Fibroblast of lung (primary cell): ENCODE results near the gene INAFM1. TPM values are rescaled to one million over a fixed set of nuclear protein-coding genes. Genes with fewer than 3 reads are reported as not detected.
A peak's percentile ranks its signal among the peaks of the same experiment; 100 is the strongest.

Source experiments
- DNase-seq, 2 donors: peaks; one replicate each; pipeline versions ENCODE4 v3.0.0 to v3.0.0-alpha.2; 2010; ENCODE audit warnings: low read depth in 2 of 2
- H2AFZ ChIP-seq: 2 replicates; pipeline ENCODE4 v1.5.1; 2012; ENCODE audit warnings: low read length, control low read depth, inconsistent platforms
- H3K27ac ChIP-seq: 2 replicates; pipeline ENCODE4 v1.5.1; 2011; ENCODE audit warnings: low read length, control low read depth; ENCODE audit not compliant: insufficient read depth
- H3K27me3 ChIP-seq: 2 replicates; pipeline ENCODE4 v1.5.1; 2011; ENCODE audit warnings: mild to moderate bottlenecking, low read length; ENCODE audit not compliant: control insufficient read depth, insufficient read depth
- H3K36me3 ChIP-seq: 2 replicates; pipeline ENCODE4 v1.5.1; 2011; ENCODE audit warnings: low read length; ENCODE audit not compliant: control insufficient read depth, insufficient read depth
- H3K4me1 ChIP-seq: 2 replicates; pipeline ENCODE4 v1.5.1; 2011; ENCODE audit warnings: low read length; ENCODE audit not compliant: control insufficient read depth, insufficient read depth; ENCODE audit errors: extremely low read depth
- H3K4me2 ChIP-seq: 2 replicates; pipeline ENCODE4 v1.5.1; 2011; ENCODE audit warnings: low read length, control low read depth; ENCODE audit not compliant: insufficient read depth; ENCODE audit errors: extremely low read depth
- H3K4me3 ChIP-seq, 4 experiments: fragments of 200-600 bp in 1 of 4; sonication (generic) in 1 of 4; replicated peaks in 1 of 4; 2 replicates each; pipeline ENCODE4 v1.5.1; 2011 to 2016; ENCODE audit warnings: low read length in 4 of 4, low read depth in 3 of 4, mild to moderate bottlenecking in 3 of 4, control low read depth in 2 of 4, inconsistent platforms in 1 of 4, mixed read lengths in 1 of 4; ENCODE audit not compliant: insufficient read depth in 1 of 4; ENCODE audit errors: control extremely low read depth in 1 of 4
- H3K79me2 ChIP-seq: 2 replicates; pipeline ENCODE4 v1.5.1; 2012; ENCODE audit warnings: mild to moderate bottlenecking, low read length, inconsistent platforms; ENCODE audit not compliant: control insufficient read depth, insufficient read depth
- H3K9ac ChIP-seq: 2 replicates; pipeline ENCODE4 v1.5.1; 2011; ENCODE audit warnings: mild to moderate bottlenecking, low read length, control low read depth; ENCODE audit not compliant: insufficient read depth
- H3K9me3 ChIP-seq: 2 replicates; pipeline ENCODE4 v1.5.1; 2012; ENCODE audit warnings: low read depth, low read length; ENCODE audit not compliant: control insufficient read depth, insufficient read depth
- H4K20me1 ChIP-seq: 2 replicates; pipeline ENCODE4 v1.5.1; 2011; ENCODE audit warnings: low read length; ENCODE audit not compliant: control insufficient read depth, insufficient read depth; ENCODE audit errors: extremely low read depth
- EZH2 ChIP-seq: IDR thresholded peaks from 2 replicates; pipeline ENCODE4 v1.5.1; 2012; ENCODE audit warnings: low read length, control low read depth, mild to moderate bottlenecking; ENCODE audit errors: missing control alignments
- polyA plus RNA-seq, 2 donors: library from polyadenylated mRNA; depleted of rRNA in 1 of 2; stranded (reverse) in 1 of 2; unstranded in 1 of 2; fragments of >200 nt; gene quantifications; 2 replicates each; pipeline ENCODE4 v1.2.1, GENCODE V29; 2011 to 2012; ENCODE audit warnings: missing spikeins in 1 of 2
- total RNA-seq: library from RNA; depleted of rRNA; stranded (reverse); fragments of >200 nt; gene quantifications from 2 replicates; pipeline ENCODE4 v1.2.1, GENCODE V29; 2014
- TF ChIP-seq, protein P1 (sequence below), 2 donors: IDR thresholded peaks in 1 of 2; conservative IDR thresholded peaks in 1 of 2; 1 replicate in 1 of 2; 2 replicates in 1 of 2; pipeline ENCODE4 v1.5.1; 2011 to 2012; ENCODE audit warnings: low read length in 2 of 2, control low read depth in 1 of 2, inconsistent platforms in 1 of 2, low read depth in 1 of 2, mild to moderate bottlenecking in 1 of 2

Gene INAFM1
- total and polyA plus RNA-seq, 2 donors (not counting 1 experiment from before 2014, with no cell fraction given) = 2.0 to 3.6 TPM

DNA sequence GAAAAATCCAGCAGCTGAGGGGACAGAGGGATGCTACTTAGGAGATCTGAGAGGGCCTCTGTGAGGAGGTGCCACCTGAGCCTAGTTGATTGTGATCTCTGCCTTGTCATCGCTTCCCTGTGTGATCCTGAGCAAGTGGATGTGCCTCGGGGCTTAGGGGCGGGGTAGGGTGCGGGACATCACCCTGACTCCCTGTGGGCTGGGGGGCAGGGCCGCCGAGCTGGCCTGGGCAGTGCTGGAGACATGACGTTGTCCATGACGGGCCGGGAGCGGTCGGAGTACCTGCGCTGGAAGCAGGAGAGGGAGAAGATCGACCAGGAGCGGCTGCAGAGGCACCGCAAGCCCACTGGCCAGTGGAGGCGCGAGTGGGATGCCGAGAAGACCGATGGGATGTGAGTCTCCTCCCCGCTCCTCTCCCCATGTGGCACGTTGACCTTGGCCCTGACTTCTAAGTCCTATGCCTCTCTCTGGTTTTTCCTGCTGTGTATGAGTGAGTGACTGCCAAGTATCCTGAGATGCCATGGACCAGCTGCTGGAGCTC is 8.2 kb upstream of the INAFM1 start:
- H3K9me3 ChIP-seq = no peaks in the 10 kb centered on the region
- DNase-seq = peak in 1 of 2 donors; percentile 32
- H3K4me2 ChIP-seq = no peak overlapping the region
- peaks cover 16% of the 10 kb centered on the region for H3K36me3 ChIP-seq
- no peaks in the 10 kb centered on the region for H3K4me1 ChIP-seq
- H3K4me3 ChIP-seq = no peak overlapping the region
- no peak for TF ChIP-seq EZH2
- TF ChIP-seq, protein P1, sequence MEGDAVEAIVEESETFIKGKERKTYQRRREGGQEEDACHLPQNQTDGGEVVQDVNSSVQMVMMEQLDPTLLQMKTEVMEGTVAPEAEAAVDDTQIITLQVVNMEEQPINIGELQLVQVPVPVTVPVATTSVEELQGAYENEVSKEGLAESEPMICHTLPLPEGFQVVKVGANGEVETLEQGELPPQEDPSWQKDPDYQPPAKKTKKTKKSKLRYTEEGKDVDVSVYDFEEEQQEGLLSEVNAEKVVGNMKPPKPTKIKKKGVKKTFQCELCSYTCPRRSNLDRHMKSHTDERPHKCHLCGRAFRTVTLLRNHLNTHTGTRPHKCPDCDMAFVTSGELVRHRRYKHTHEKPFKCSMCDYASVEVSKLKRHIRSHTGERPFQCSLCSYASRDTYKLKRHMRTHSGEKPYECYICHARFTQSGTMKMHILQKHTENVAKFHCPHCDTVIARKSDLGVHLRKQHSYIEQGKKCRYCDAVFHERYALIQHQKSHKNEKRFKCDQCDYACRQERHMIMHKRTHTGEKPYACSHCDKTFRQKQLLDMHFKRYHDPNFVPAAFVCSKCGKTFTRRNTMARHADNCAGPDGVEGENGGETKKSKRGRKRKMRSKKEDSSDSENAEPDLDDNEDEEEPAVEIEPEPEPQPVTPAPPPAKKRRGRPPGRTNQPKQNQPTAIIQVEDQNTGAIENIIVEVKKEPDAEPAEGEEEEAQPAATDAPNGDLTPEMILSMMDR (conservative IDR thresholded peaks at IDR 0.05 in 1 of 2, IDR thresholded peaks at IDR 0.05 in 1 of 2; ENCODE audit: low read depth in 1 of 2, low read length in 2 of 2) = no peak
- H4K20me1 ChIP-seq = no peaks in the 10 kb centered on the region
- H3K27ac ChIP-seq = no peak overlapping the region
- H2AFZ ChIP-seq = no peak overlapping the region
- H3K27me3 ChIP-seq = no peaks in the 10 kb centered on the region
- H3K9ac ChIP-seq = no peak overlapping the region
- H3K79me2 ChIP-seq = no peaks in the 10 kb centered on the region

DNA sequence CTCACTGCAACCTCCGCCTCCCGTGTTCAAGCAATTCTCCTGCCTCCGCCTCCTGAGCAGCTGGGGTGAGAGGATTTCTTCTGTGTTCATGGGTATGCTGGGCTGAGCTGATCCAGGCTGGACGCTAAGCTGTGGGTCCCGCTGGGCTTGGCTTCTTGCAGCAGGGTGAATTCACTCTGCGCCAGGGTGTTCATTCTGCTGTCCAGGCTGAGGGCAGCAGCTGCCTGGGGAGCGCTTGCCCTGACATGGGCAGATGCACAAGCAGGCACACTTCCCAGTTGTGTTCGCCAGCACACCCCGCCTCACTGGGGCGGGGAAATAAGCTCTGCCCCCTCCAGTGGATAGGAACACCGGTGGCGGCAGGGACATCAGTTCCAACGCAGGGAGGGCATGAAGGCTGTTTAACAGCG is 7.3 kb upstream of the INAFM1 start:
- Histone ChIP-seq H3K36me3 (peaks cover 16% of the 10 kb centered on the region), H3K4me3 (no peak overlapping the region), H3K4me1 (no peaks in the 10 kb centered on the region), H3K27ac (no peak overlapping the region), H3K27me3 (no peaks in the 10 kb centered on the region), H2AFZ (no peak overlapping the region), H4K20me1 (no peaks in the 10 kb centered on the region), H3K4me2 (no peak overlapping the region), H3K9me3 (no peaks in the 10 kb centered on the region), H3K9ac (no peak overlapping the region), H3K79me2 (no peaks in the 10 kb centered on the region)
- TF ChIP-seq, protein P1 (conservative IDR thresholded peaks at IDR 0.05 in 1 of 2, IDR thresholded peaks at IDR 0.05 in 1 of 2; ENCODE audit: low read depth in 1 of 2, low read length in 2 of 2) = no peak
- no peak for TF ChIP-seq EZH2
- no peak for DNase-seq

DNA sequence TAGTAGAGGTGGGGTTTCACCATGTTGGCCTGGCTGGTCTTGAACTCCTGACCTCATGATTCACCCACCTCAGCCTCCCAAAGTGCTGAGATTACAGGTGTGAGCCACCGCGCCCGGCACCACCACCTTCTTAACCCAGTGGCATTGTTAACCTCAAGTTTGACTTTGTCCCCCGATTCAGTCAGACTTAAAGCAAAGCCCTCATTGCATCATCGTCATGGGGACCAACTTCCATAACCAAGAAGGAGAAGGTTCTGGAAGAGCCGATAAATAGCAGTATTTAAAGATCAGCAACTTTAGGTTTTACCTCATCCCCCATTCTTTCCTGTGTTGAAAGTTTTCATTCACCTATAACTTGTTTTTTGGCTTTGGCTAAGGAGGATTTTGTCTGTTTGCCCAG is 6.7 kb upstream of the INAFM1 start:
- Histone ChIP-seq H3K9ac (no peak overlapping the region), H3K4me3 (no peak overlapping the region), H2AFZ (no peak overlapping the region), H3K36me3 (peaks cover 15% of the 10 kb centered on the region), H3K27ac (no peak overlapping the region), H4K20me1 (no peaks in the 10 kb centered on the region), H3K4me1 (peaks cover 6% of the 10 kb centered on the region), H3K27me3 (no peaks in the 10 kb centered on the region), H3K79me2 (no peaks in the 10 kb centered on the region), H3K9me3 (no peaks in the 10 kb centered on the region), H3K4me2 (no peak overlapping the region)
- TF ChIP-seq EZH2 = no peak
- TF ChIP-seq, protein P1 (conservative IDR thresholded peaks at IDR 0.05 in 1 of 2, IDR thresholded peaks at IDR 0.05 in 1 of 2; ENCODE audit: low read depth in 1 of 2, low read length in 2 of 2) = no peak
- DNase-seq = no peak
